ENCODE measurements around the gene PTBP1.

PTBP1 gene

GRCh38 chr19:797528-798414 lies 519 bp downstream of the PTBP1 start:
- peak; percentile 89 for DNase-seq (ENCODE audit: low spot score)

- no peak for DNase-seq (ENCODE audit: low spot score)
Observed at GRCh38 chr19:798415-799075, 1.3 kb downstream of the PTBP1 start.

DNA sequence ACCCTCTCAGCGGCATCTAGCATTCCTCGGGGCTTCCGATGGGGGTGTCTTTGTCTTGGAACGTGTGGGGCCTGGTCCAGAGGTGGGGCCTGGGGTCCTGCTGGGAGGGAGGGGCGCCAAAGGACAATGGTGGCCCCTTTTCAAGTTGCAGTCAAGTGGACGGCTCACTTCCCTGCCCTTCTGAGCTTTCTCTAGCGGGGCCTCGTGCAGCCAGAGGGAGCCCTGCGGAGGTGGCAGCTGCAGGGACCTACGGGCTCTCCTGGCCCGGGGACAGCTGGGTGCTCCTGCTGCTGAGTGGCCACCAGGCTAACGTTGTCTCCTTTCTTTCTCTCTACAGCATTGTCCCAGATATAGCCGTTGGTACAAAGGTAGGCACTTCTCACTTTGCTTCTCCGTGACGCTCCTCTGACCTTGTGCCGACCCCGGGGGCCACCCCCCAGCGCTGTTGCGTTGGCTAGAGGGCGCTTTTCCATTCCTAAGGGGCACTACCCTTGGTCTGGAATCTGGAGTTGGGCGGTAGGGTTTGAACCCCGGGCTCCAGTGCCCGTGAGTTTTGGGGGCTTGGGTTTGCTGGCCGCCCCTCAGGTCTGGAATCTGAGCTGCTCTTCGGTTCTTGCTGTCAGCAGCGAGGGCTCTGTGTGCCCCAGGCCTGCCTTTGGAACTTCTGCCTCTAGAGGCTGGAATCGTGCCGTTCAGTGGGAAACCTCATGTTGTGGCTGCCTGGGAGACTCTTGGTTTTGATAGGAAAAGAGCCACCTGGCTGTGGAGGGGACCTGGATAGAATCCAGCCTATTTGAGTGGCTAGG lies 2.0 kb downstream of the PTBP1 start:
- peak; percentile 50 for DNase-seq (ENCODE audit: low spot score)

DNA sequence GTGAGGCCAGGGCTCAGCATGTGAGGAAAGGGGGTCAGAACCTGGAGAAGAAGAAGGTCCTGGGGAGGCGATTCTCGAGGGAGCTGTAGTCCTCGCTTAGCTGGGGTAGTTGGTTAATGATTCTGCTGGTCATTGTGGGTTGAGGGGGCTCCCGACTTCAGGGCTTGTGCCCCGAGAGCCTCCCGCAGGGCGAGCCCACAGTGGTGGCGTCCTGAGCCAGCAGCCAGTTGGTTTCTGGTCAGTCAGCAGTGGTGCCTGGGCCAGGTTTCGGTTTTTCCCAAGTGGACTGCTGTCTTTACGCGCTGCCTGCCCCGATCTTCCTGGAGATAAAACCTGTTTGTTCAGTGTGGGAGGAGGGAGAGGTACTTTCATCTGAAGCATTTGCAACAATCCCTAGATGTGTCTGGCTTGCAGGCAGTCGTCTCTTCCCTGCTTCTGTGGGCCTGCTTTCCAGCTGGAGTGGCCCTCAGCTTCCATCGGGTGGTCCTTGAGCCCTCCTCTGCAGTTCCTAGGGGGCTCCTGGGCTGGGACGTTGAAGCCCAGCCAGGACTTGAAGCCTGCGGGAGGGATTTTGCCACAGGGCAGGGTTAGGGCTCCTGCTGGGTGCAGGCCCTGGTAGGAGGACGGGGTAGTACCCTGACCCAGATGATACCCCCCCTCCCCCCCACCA lies 3.2 kb downstream of the PTBP1 start:
- no peak for DNase-seq (ENCODE audit: low spot score)

DNA sequence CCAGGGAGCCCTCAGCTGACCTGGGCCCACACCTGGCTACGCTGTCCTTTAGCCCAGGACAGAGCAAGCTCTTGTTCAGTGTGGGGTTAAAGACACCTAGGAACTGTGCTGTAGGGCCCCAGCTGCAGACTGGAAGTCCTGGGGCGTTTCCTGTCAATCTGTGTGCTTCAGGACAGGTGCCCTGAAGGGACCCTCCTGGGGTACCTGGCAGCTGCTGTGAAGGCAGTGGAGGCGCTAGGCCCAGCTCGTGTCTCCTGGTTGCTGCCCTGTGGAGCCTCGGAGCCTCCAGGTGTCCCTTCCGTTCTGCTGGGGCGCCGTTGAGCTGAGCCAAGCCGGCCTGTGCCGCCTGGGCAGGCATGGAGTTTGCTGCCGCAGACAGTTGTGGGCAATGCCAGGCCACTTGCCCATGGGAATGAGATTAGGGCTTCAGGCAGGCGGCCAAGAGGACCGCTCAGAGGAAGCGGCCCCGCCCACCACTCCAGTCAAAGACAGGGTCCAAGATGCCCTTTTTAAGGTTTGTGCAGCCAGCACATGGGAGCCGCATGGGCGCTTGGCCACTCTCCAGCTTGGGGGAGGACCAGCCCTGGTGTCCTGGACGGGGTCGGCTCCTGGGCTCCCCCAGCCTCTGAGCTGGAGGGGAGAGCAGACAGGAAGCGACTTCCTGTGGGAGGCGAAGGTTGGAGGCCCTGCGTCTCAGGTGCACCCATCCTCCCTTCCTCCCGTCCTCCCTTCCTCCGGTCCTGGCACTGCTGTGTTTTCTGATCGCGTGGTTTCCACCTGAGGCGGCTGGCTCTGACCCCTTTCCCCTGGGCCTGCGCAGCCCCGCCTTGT lies 4.0 kb downstream of the PTBP1 start:
- no peak for DNase-seq (ENCODE audit: low spot score)

- DNase-seq (ENCODE audit: low spot score) = no peak
Observed at GRCh38 chr19:801861-802497, 4.7 kb downstream of the PTBP1 start.

DNA sequence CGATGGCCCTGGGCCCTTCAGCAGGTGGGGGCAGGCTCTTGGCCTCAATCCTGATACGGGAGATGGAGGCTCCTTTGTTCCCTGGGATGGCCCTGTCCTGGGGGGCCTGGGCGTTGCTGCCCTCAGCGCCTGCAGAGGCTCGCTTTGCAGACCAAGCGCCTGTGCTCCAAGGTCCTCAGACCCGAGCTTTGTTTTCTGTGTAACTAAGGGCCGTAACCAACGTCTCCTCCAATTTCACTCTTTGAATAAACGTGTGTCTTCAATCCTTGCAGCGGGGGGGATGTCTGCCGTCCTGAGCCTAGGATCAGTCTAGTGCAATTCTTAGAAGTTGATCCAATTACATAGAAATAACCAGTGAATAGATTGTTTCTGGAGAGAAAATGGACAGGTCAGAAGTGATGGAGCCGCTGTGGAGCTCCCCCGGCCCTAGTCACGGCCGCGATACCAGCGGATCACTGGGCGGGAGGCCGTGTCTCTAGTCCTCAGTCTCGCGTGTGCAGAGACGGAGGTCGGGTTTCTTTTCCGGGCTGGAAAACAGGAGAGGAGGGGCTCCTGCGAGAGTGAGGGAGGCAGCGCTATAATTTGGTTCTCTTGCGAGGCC lies 5.3 kb downstream of the PTBP1 start:
- no peak for DNase-seq (ENCODE audit: low spot score)

- DNase-seq (ENCODE audit: low spot score) = no peak
Observed at GRCh38 chr19:803099-803561, 5.9 kb downstream of the PTBP1 start.

DNA sequence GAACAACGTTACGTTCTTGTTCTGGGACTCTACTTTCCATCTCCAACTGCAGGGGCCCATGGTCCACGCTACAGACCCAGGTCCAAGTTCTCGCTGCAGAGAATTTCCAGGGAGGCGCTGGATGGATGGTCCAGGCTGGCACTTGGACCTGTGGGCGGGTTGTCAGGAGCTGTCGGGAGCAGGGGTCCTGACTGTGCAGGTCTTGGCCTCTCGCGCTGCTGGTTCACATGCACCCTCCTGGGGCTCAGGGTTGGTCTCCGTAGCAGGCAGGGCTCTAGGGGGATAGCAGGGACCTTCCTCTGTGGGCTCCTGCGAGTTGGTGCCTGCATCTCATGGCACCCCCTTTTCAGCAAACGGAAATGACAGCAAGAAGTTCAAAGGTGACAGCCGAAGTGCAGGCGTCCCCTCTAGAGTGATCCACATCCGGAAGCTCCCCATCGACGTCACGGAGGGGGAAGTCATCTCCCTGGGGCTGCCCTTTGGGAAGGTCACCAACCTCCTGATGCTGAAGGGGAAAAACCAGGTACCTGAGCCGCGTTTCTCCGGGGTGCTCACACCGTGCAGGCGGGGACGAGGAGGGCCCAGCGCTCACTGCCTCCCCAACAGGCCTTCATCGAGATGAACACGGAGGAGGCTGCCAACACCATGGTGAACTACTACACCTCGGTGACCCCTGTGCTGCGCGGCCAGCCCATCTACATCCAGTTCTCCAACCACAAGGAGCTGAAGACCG lies 6.6 kb downstream of the PTBP1 start:
- DNase-seq (ENCODE audit: low spot score) = no peak

GRCh38 chr19:804419-805165 lies 7.3 kb downstream of the PTBP1 start:
- no peak for DNase-seq (ENCODE audit: low spot score)

DNA sequence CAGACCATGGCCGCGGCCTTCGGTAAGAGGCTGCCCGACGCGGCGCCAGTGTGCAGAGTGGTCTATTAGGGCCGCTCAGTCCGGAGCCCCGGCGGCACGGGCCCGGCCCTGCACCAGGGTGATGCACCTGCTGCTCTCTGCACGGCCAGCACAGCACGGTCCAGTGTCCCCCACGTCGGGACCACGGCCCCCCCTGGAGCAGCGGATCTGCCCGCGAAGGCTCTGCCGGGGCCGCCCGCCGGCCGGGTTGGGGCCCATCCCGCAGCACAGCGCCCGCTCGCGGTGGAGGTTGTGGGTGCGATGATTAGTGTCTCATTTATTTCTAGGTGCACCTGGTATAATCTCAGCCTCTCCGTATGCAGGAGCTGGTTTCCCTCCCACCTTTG lies 7.9 kb downstream of the PTBP1 start:
- no peak for DNase-seq (ENCODE audit: low spot score)

- no peak for DNase-seq (ENCODE audit: low spot score)
Observed at GRCh38 chr19:805600-806550, 8.6 kb downstream of the PTBP1 start.

- DNase-seq (ENCODE audit: low spot score) = no peak
Observed at GRCh38 chr19:806815-807421, 9.7 kb downstream of the PTBP1 start.

GRCh38 chr19:807627-808422 lies 10.6 kb downstream of the PTBP1 start:
- no peak for DNase-seq (ENCODE audit: low spot score)

DNA sequence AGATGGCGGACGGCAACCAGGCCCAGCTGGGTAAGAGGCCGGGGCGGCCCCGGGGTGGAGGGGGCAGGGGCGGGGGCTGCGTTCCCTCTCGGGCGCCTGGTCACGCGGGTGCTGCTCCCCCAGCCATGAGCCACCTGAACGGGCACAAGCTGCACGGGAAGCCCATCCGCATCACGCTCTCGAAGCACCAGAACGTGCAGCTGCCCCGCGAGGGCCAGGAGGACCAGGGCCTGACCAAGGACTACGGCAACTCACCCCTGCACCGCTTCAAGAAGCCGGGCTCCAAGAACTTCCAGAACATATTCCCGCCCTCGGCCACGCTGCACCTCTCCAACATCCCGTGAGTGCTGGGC lies 11.1 kb downstream of the PTBP1 start:
- DNase-seq (ENCODE audit: low spot score) = no peak

GRCh38 chr19:810077-810855 lies 13.0 kb downstream of the PTBP1 start:
- DNase-seq (ENCODE audit: low spot score) = no peak
